HG03108 (cell line): Measurements from ENCODE around the gene CDC14A.

Source experiments
- ATAC-seq: cut with Tn5 transposase; IDR thresholded peaks from one replicate; pipeline ENCODE4 v1.9.1; 2021; ENCODE audit warnings: moderate library complexity; ENCODE audit not compliant: unreplicated experiment

Gene CDC14A

GRCh38 chr1:100528871-100529270, 176.6 kb downstream of the CDC14A start:
- ATAC-seq, result no peak

- ATAC-seq, result no peak
Observed at GRCh38 chr1:100530141-100530540, 177.8 kb downstream of the CDC14A start.

- peak; percentile 95 for ATAC-seq
Observed at GRCh38 chr1:100530880-100531487, 178.7 kb downstream of the CDC14A start.

GRCh38 chr1:100532645-100533044, 180.3 kb downstream of the CDC14A start:
- no peak for ATAC-seq

GRCh38 chr1:100535264-100535663, 183.0 kb downstream of the CDC14A start:
- no peak for ATAC-seq

- ATAC-seq, result peak; percentile 82
Observed at GRCh38 chr1:100536031-100536430, 183.7 kb downstream of the CDC14A start.

- no peak for ATAC-seq
Observed at GRCh38 chr1:100538913-100539835, 186.9 kb downstream of the CDC14A start.

- no peak for ATAC-seq
Observed at GRCh38 chr1:100539836-100540536, 187.7 kb downstream of the CDC14A start.

GRCh38 chr1:100542285-100542684, 190.0 kb downstream of the CDC14A start:
- no peak for ATAC-seq

- ATAC-seq, result peak; percentile 40
Observed at GRCh38 chr1:100543640-100544039, 191.3 kb downstream of the CDC14A start.

GRCh38 chr1:100544791-100545190, 192.5 kb downstream of the CDC14A start:
- no peak for ATAC-seq

- ATAC-seq, result no peak
Observed at GRCh38 chr1:100545855-100546254, 193.5 kb downstream of the CDC14A start.

- ATAC-seq, result no peak
Observed at GRCh38 chr1:100552031-100552430, 199.7 kb downstream of the CDC14A start.

- no peak for ATAC-seq
Observed at GRCh38 chr1:100552922-100553321, 200.6 kb downstream of the CDC14A start.

- ATAC-seq, result no peak
Observed at GRCh38 chr1:100556181-100556580, 203.9 kb downstream of the CDC14A start.

- ATAC-seq, result no peak
Observed at GRCh38 chr1:100556925-100557605, 204.8 kb downstream of the CDC14A start.

GRCh38 chr1:100557606-100557953, 205.3 kb downstream of the CDC14A start:
- ATAC-seq, result no peak

GRCh38 chr1:100565533-100565932, 213.2 kb downstream of the CDC14A start:
- no peak for ATAC-seq

GRCh38 chr1:100565937-100566699, 213.8 kb downstream of the CDC14A start:
- ATAC-seq, result no peak

- ATAC-seq, result no peak
Observed at GRCh38 chr1:100567062-100567461, 214.8 kb downstream of the CDC14A start.
